IMR-90 (cell line): ENCODE data around the gene PPIL6. TPM values are rescaled to one million over a fixed set of nuclear protein-coding genes. Genes with fewer than 3 reads are reported as not detected.
A peak's percentile ranks its signal among the peaks of the same experiment; 100 is the strongest.

Experiments
- ATAC-seq: fragments of 200-7000 bp; cut with Tn5 transposase; 2 replicates; pipeline ENCODE4 v1.9.1; 2020; ENCODE audit warnings: low read depth, mild to moderate bottlenecking, moderate library complexity
- BruUV-seq: library from RNA; stranded (reverse); fragments of 400-500 nt; replicated peaks from 2 replicates; lab custom pipeline; 2021; lab: Mats Ljungman, UMichigan
- CTCF ChIA-PET: fragments of 300-600 bp; formaldehyde crosslinking; extraction: SDS; loops from one replicate; lab custom pipeline; 2021; ENCODE audit warnings: antibody characterized with exemption; lab: Yijun Ruan, JAX
- POLR2A ChIA-PET: fragments of 300-600 bp; sonication (Branson Sonifier 250); formaldehyde crosslinking; loops from one replicate; lab custom pipeline; 2022; ENCODE audit warnings: antibody characterized with exemption; ENCODE audit not compliant: unreplicated experiment; lab: Charles Lee
- DNase-seq: peaks from one replicate; pipeline ENCODE4 v3.0.0; 2013
- H2AFZ ChIP-seq: replicated peaks from 2 replicates; pipeline ENCODE3; 2013; ENCODE audit warnings: low read length, mild to moderate bottlenecking; ENCODE audit not compliant: poor library complexity
- H2AK5ac ChIP-seq: 2 replicates; pipeline ENCODE4 v1.6.1; 2013; ENCODE audit warnings: low read depth, low read length, inconsistent platforms
- H2AK9ac ChIP-seq: replicated peaks from 2 replicates; pipeline ENCODE3; 2013; ENCODE audit warnings: mild to moderate bottlenecking, low read depth, low read length, moderate library complexity; ENCODE audit not compliant: poor library complexity
- H2BK120ac ChIP-seq: 2 replicates; pipeline ENCODE4 v1.6.1; 2013; ENCODE audit warnings: low read depth, low read length, inconsistent platforms
- H2BK15ac ChIP-seq: 3 replicates; pipeline ENCODE4 v1.6.1; 2013; ENCODE audit warnings: low read depth, low read length, inconsistent platforms
- H2BK20ac ChIP-seq: 2 replicates; pipeline ENCODE4 v1.6.1; 2013; ENCODE audit warnings: low read depth, mild to moderate bottlenecking, inconsistent platforms, low read length, moderate library complexity
- H2BK5ac ChIP-seq: 2 replicates; pipeline ENCODE4 v1.6.1; 2013; ENCODE audit warnings: mild to moderate bottlenecking, low read depth, low read length, inconsistent platforms; ENCODE audit not compliant: poor library complexity, severe bottlenecking
- H3K14ac ChIP-seq: replicated peaks from 2 replicates; pipeline ENCODE4 v1.6.1; 2013; ENCODE audit warnings: low read depth, low read length, inconsistent platforms
- H3K18ac ChIP-seq: 2 replicates; pipeline ENCODE4 v1.6.1; 2013; ENCODE audit warnings: low read depth, low read length, control low read depth
- H3K23ac ChIP-seq: 2 replicates; pipeline ENCODE4 v1.6.1; 2013; ENCODE audit warnings: low read depth, low read length, inconsistent platforms
- H3K27ac ChIP-seq: 2 replicates; pipeline ENCODE4 v1.5.1; 2013; ENCODE audit warnings: mild to moderate bottlenecking, control low read depth, low read length; ENCODE audit not compliant: insufficient read depth
- H3K27me3 ChIP-seq: 2 replicates; pipeline ENCODE4 v1.6.1; 2013; ENCODE audit warnings: low read length; ENCODE audit not compliant: control insufficient read depth, insufficient read depth
- H3K36me3 ChIP-seq: 2 replicates; pipeline ENCODE4 v1.6.1; 2013; ENCODE audit warnings: low read length, mixed read lengths; ENCODE audit not compliant: control insufficient read depth, insufficient read depth
- H3K4ac ChIP-seq: 2 replicates; pipeline ENCODE4 v1.6.1; 2013; ENCODE audit warnings: low read depth, low read length, inconsistent platforms
- H3K4me1 ChIP-seq: 2 replicates; pipeline ENCODE4 v1.6.1; 2013; ENCODE audit warnings: low read length, mixed read lengths; ENCODE audit not compliant: control insufficient read depth, insufficient read depth
- H3K4me2 ChIP-seq: 2 replicates; pipeline ENCODE4 v1.6.1; 2013; ENCODE audit warnings: low read depth, mild to moderate bottlenecking, control low read depth, low read length, moderate library complexity
- H3K4me3 ChIP-seq: 2 replicates; pipeline ENCODE4 v1.5.1; 2013; ENCODE audit warnings: low read depth, mild to moderate bottlenecking, control low read depth, low read length, moderate library complexity; ENCODE audit not compliant: insufficient read depth
- H3K56ac ChIP-seq: 2 replicates; pipeline ENCODE4 v1.6.1; 2013; ENCODE audit warnings: low read length, inconsistent platforms; ENCODE audit not compliant: insufficient read depth; ENCODE audit errors: extremely low read depth
- H3K79me1 ChIP-seq, 2 experiments: 2 replicates each; pipeline ENCODE4 v1.6.1; 2013; ENCODE audit warnings: low read length in 2 of 2, inconsistent platforms in 1 of 2, low read depth in 1 of 2
- H3K9ac ChIP-seq: 2 replicates; pipeline ENCODE4 v1.6.1; 2013; ENCODE audit warnings: low read depth, low read length, control low read depth
- H3K9me1 ChIP-seq: 2 replicates; pipeline ENCODE4 v1.6.1; 2013; ENCODE audit warnings: low read length, inconsistent platforms; ENCODE audit not compliant: insufficient read depth
- H3K9me3 ChIP-seq: 2 replicates; pipeline ENCODE4 v1.6.1; 2013; ENCODE audit warnings: low read length; ENCODE audit not compliant: control insufficient read depth, insufficient read depth
- H4K20me1 ChIP-seq: 2 replicates; pipeline ENCODE4 v1.6.1; 2013; ENCODE audit warnings: low read length, inconsistent platforms; ENCODE audit not compliant: insufficient read depth
- H4K5ac ChIP-seq: 2 replicates; pipeline ENCODE4 v1.6.1; 2013; ENCODE audit warnings: mild to moderate bottlenecking, low read depth, low read length, control low read depth
- H4K8ac ChIP-seq, 2 experiments: 2 replicates each; pipeline ENCODE4 v1.6.1; 2013; ENCODE audit warnings: low read depth in 2 of 2, low read length in 2 of 2, control low read depth in 1 of 2, inconsistent platforms in 1 of 2
- H4K91ac ChIP-seq: 2 replicates; pipeline ENCODE4 v1.6.1; 2013; ENCODE audit warnings: low read depth, low read length, inconsistent platforms; ENCODE audit not compliant: insufficient read depth
- MXI1 ChIP-seq: IDR thresholded peaks from 2 replicates; pipeline ENCODE4 v1.6.1; 2012; ENCODE audit warnings: low read depth, mild to moderate bottlenecking, low read length, moderate library complexity, borderline replicate concordance
- WGBS, 2 experiments: methylation state at CpG; one replicate each; pipeline versions ENCODE4 v1.1.5 to v1.1.7; 2013; ENCODE audit warnings: missing lambda C conversion rate in 2 of 2; ENCODE audit not compliant: insufficient read length in 1 of 2; ENCODE audit errors: extremely low coverage in 2 of 2; 5-methylcytosine and 5-hydroxymethylcytosine counted together
- dilution Hi-C: fragments of 300-500 bp; cut with HindIII; formaldehyde crosslinking; loops from one replicate; pipeline ENCODE4 v1.14.3; 2018; ENCODE audit warnings: low sequenced_read_pairs; ENCODE audit not compliant: unreplicated experiment
- in situ Hi-C: fragments of 300-500 bp; cut with MboI; formaldehyde crosslinking; loops from 3 replicates; pipeline ENCODE4 v1.14.3; 2019; ENCODE audit warnings: low sequenced_read_pairs, inconsistent platforms, mixed read lengths
- intact Hi-C: fragments of 100-400 bp; cut with micrococcal nuclease; formaldehyde crosslinking; loops from 2 replicates; pipeline ENCODE4 v1.10.0; 2022
- polyA plus RNA-seq, 3 experiments: library from polyadenylated mRNA; depleted of rRNA; stranded (reverse); fragments of >200 nt; gene quantifications; 2 replicates each; pipeline ENCODE4 v1.2.3, GENCODE V29; 2012; ENCODE audit warnings: low replicate concordance in 1 of 3
- total RNA-seq: library from RNA; depleted of rRNA; stranded (reverse); fragments of >200 nt; gene quantifications from 2 replicates; pipeline ENCODE4 v1.2.3, GENCODE V29; 2012
- TF ChIP-seq, protein P1 (sequence below): conservative IDR thresholded peaks from 2 replicates; pipeline ENCODE4 v1.5.1; 2012; ENCODE audit warnings: mild to moderate bottlenecking, low read depth, low read length, improper control_type of control experiment

The PPIL6 gene
- total and polyA plus RNA-seq, 2 of the 4 experiments (the other 2 are of a cell fraction) = 0.15 to 0.18 TPM

DNA sequence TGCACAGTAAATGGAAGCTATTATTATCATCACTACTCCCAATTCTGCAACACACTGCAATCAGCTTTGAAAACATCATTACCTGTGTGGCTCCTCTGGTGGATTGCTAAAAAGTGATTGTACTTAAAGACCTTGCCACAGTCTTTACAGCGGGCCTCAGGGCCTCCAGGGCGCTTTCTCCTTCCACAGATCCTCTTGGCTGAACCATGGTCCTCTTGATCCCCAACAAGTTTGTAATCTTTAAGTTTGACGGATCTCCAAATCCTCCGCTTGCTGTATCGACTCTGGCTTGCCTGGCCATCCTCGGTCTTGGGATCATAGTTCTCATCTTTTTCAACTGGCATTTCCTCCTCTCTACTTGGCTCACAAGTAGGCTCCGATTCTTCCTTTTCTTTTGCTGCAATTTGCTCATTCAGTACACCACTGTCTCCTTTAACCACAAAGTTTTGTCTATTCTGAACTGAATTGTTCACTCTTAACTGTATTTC lies 40.6 kb upstream of the PPIL6 start:
- WGBS, 2 experiments = 95% methylated on average over 5 of the region's 7 CpGs; no CpG with 5 or more reads in 1 of the 2 experiments
- no peaks in the 10 kb centered on the region for H3K27me3 ChIP-seq
- intact Hi-C loops = loop anchor here (5.0 kb wide), 1 partner anchor 389 kb away; the partner anchor contains the start of gene SESN1
- dilution Hi-C loops = no loop called here
- no peak overlapping the region for H2BK120ac ChIP-seq
- H3K9me3 ChIP-seq = no peaks in the 10 kb centered on the region
- H4K91ac ChIP-seq = no peak overlapping the region
- H3K4me1 ChIP-seq = peaks cover 6% of the 10 kb centered on the region; the same call in 1 of the 2 replicates
- no peak overlapping the region for H3K4ac ChIP-seq
- H3K14ac ChIP-seq = no peak overlapping the region
- H3K9ac ChIP-seq = no peak overlapping the region
- H2AK9ac ChIP-seq = no peak overlapping the region
- H4K20me1 ChIP-seq = peaks cover 7% of the 10 kb centered on the region; the same call in 1 of the 2 replicates
- no peak for ATAC-seq
- no peak for DNase-seq
- H2AK5ac ChIP-seq = no peak overlapping the region
- no peak overlapping the region for H3K18ac ChIP-seq
- ChIA-PET POLR2A (no interaction called here), CTCF (no interaction called here)
- no peak overlapping the region for H2BK20ac ChIP-seq
- no peak overlapping the region for H3K4me3 ChIP-seq
- H4K5ac ChIP-seq = no peak overlapping the region
- no peak overlapping the region for H3K23ac ChIP-seq
- peaks cover 45 to 56% of the 10 kb centered on the region in 2 experiments for H3K79me1 ChIP-seq
- H4K8ac ChIP-seq = no peak overlapping the region
- in situ Hi-C loops = no loop called here
- H3K9me1 ChIP-seq = peaks cover 6% of the 10 kb centered on the region
- H2BK15ac ChIP-seq = no peak overlapping the region
- H2BK5ac ChIP-seq = no peak overlapping the region
- BruUV-seq = no TSS peak
- peaks cover 18% of the 10 kb centered on the region for H3K36me3 ChIP-seq
- TF ChIP-seq MXI1 = no peak
- TF ChIP-seq, protein P1, sequence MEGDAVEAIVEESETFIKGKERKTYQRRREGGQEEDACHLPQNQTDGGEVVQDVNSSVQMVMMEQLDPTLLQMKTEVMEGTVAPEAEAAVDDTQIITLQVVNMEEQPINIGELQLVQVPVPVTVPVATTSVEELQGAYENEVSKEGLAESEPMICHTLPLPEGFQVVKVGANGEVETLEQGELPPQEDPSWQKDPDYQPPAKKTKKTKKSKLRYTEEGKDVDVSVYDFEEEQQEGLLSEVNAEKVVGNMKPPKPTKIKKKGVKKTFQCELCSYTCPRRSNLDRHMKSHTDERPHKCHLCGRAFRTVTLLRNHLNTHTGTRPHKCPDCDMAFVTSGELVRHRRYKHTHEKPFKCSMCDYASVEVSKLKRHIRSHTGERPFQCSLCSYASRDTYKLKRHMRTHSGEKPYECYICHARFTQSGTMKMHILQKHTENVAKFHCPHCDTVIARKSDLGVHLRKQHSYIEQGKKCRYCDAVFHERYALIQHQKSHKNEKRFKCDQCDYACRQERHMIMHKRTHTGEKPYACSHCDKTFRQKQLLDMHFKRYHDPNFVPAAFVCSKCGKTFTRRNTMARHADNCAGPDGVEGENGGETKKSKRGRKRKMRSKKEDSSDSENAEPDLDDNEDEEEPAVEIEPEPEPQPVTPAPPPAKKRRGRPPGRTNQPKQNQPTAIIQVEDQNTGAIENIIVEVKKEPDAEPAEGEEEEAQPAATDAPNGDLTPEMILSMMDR = no peak
- no peak overlapping the region for H3K27ac ChIP-seq
- no peak overlapping the region for H3K56ac ChIP-seq
- peak overlapping the region; percentile 20; the same call in 1 of the 2 replicates for H3K4me2 ChIP-seq
- H2AFZ ChIP-seq = no peak overlapping the region
